Panc1 (cell line): ENCODE measurements around the gene TTC16. TPM values are rescaled to one million over a fixed set of nuclear protein-coding genes. Genes with fewer than 3 reads are reported as not detected.

Experiments
- ATAC-seq: fragments of 200-7000 bp; cut with Tn5 transposase; 2 replicates; pipeline ENCODE4 v1.9.1; 2020; ENCODE audit warnings: mild to moderate bottlenecking, moderate library complexity
- BruUV-seq: library from RNA; stranded (reverse); fragments of 400-500 nt; replicated peaks from 2 replicates; lab custom pipeline; 2021; lab: Mats Ljungman, UMichigan
- CTCF ChIA-PET: fragments of 300-600 bp; sonication (Branson Sonifier 250); formaldehyde crosslinking; loops from one replicate; lab custom pipeline; 2022; ENCODE audit warnings: antibody characterized with exemption; lab: Charles Lee
- POLR2A ChIA-PET: fragments of 300-600 bp; sonication (Branson Sonifier 250); formaldehyde crosslinking; loops from one replicate; lab custom pipeline; 2022; ENCODE audit warnings: antibody characterized with exemption; lab: Charles Lee
- DNase-seq: peaks from one replicate; pipeline ENCODE4 v3.0.0-alpha.2; 2010; ENCODE audit warnings: low read depth, low spot score
- H3K27ac ChIP-seq: 2 replicates; pipeline ENCODE4 v1.5.1; 2011; ENCODE audit warnings: mild to moderate bottlenecking, low read length, inconsistent platforms
- H3K27me3 ChIP-seq: fragments of 200-500 bp; sonication (Bioruptor generic); 2 replicates; pipeline ENCODE4 v1.6.0; 2014; ENCODE audit warnings: low read length, inconsistent platforms; ENCODE audit not compliant: control insufficient read depth, insufficient read depth
- H3K36me3 ChIP-seq: fragments of 200-500 bp; sonication (Bioruptor generic); 2 replicates; pipeline ENCODE4 v1.5.1; 2014; ENCODE audit warnings: inconsistent platforms, mild to moderate bottlenecking, low read length, moderate library complexity; ENCODE audit not compliant: control insufficient read depth, insufficient read depth
- H3K4me1 ChIP-seq: 2 replicates; pipeline ENCODE4 v1.5.1; 2011; ENCODE audit warnings: inconsistent platforms, mild to moderate bottlenecking, low read length, moderate library complexity; ENCODE audit not compliant: control insufficient read depth, insufficient read depth
- H3K4me3 ChIP-seq, 2 experiments: 2 replicates each; pipeline ENCODE4 v1.5.1; 2011 to 2012; ENCODE audit warnings: low read depth in 2 of 2, low read length in 2 of 2, mild to moderate bottlenecking in 2 of 2, inconsistent platforms in 1 of 2, moderate library complexity in 1 of 2
- H3K9me3 ChIP-seq: fragments of 200-500 bp; sonication (Bioruptor generic); 2 replicates; pipeline ENCODE4 v1.5.1; 2014; ENCODE audit warnings: low read depth, mild to moderate bottlenecking, inconsistent platforms, low read length, moderate library complexity; ENCODE audit not compliant: control insufficient read depth, insufficient read depth
- CTCF ChIP-seq: fragments of 450-650 bp; IDR thresholded peaks from 2 replicates; pipeline ENCODE4 v1.5.1; 2017; ENCODE audit warnings: mild to moderate bottlenecking
- POLR2AphosphoS5 ChIP-seq: IDR thresholded peaks from 2 replicates; pipeline ENCODE4 v1.6.1; 2012; ENCODE audit warnings: mild to moderate bottlenecking, low read depth, low read length, moderate library complexity
- REST ChIP-seq, 2 experiments: IDR thresholded peaks; 2 replicates each; pipeline ENCODE4 v1.6.1; 2011 to 2012; ENCODE audit warnings: low read depth in 2 of 2, control low read depth in 1 of 2, low read length in 1 of 2, mild to moderate bottlenecking in 1 of 2, moderate library complexity in 1 of 2; ENCODE audit not compliant: insufficient read depth in 1 of 2
- SIN3A ChIP-seq: IDR thresholded peaks from 2 replicates; pipeline ENCODE4 v1.6.1; 2012; ENCODE audit warnings: low read depth, mild to moderate bottlenecking, low read length, moderate library complexity, borderline replicate concordance; ENCODE audit not compliant: insufficient read depth
- TCF7L2 ChIP-seq: IDR thresholded peaks from 2 replicates; pipeline ENCODE4 v1.6.1; 2011; ENCODE audit warnings: mild to moderate bottlenecking, low read depth, low read length, inconsistent platforms
- in situ Hi-C: cut with HindIII; loops from 2 replicates; pipeline ENCODE4 v1.10.0; 2016; ENCODE audit warnings: low sequenced_read_pairs, low pct_unique_long_range_greater_than_20kb
- intact Hi-C: fragments of 100-400 bp; cut with micrococcal nuclease; formaldehyde crosslinking; loops from one replicate; pipeline ENCODE4 v1.10.0; 2022; ENCODE audit not compliant: unreplicated experiment
- total RNA-seq: library from RNA; stranded (reverse); gene quantifications from one replicate; pipeline ENCODE4 v1.2.1, GENCODE V29; 2021; ENCODE audit not compliant: unreplicated experiment

The TTC16 gene
- total RNA-seq, 1 experiment from 2014 or later: 0.05 TPM

- no peak for ATAC-seq
- intact Hi-C loops (no loop called here), in situ Hi-C loops (no loop called here)
- no peaks in the 10 kb centered on the region for H3K4me1 ChIP-seq
- ChIA-PET POLR2A (no interaction called here), CTCF (no interaction called here)
- DNase-seq: no peak
- peaks cover 2% of the 10 kb centered on the region; the same call in 1 of the 2 replicates for H3K27me3 ChIP-seq
- no peak overlapping the region for H3K27ac ChIP-seq
- no peaks in the 10 kb centered on the region for H3K36me3 ChIP-seq
- no peaks in the 10 kb centered on the region for H3K9me3 ChIP-seq
- no peak overlapping the region for H3K4me3 ChIP-seq
- no TSS peak for BruUV-seq
- TF ChIP-seq CTCF: no peak
- TF ChIP-seq POLR2AphosphoS5: no peak
- peak; percentile 94 to 96 for TF ChIP-seq REST (IDR thresholded peaks at IDR 0.05; ENCODE audit: insufficient read depth in 1 of 2, low read depth in 2 of 2, low read length in 1 of 2)
- TF ChIP-seq SIN3A: no peak
- no peak for TF ChIP-seq TCF7L2
These were observed 35.6 kb downstream of the TTC16 start for GRCh38 chr9:127751269-127752054.

- Histone ChIP-seq H3K27me3 (peaks cover 2% of the 10 kb centered on the region; the same call in 1 of the 2 replicates), H3K9me3 (no peaks in the 10 kb centered on the region), H3K4me1 (no peaks in the 10 kb centered on the region), H3K36me3 (no peaks in the 10 kb centered on the region), H3K27ac (no peak overlapping the region), H3K4me3 (no peak overlapping the region)
- DNase-seq: no peak
- ChIA-PET POLR2A (no interaction called here), CTCF (no interaction called here)
- intact Hi-C loops (no loop called here), in situ Hi-C loops (no loop called here)
- no peak for TF ChIP-seq SIN3A
- TF ChIP-seq TCF7L2: no peak
- no peak for TF ChIP-seq CTCF
- TF ChIP-seq REST (IDR thresholded peaks at IDR 0.05; ENCODE audit: insufficient read depth in 1 of 2, low read depth in 2 of 2, low read length in 1 of 2): no peak
- TF ChIP-seq POLR2AphosphoS5: no peak
- ATAC-seq: no peak
- no TSS peak for BruUV-seq
These were observed 37.3 kb downstream of the TTC16 start for GRCh38 chr9:127753148-127753547.
